ENCODE data around the gene TOM1L2. TPM values are rescaled to one million over a fixed set of nuclear protein-coding genes. Genes with fewer than 3 reads are reported as not detected.
A peak's percentile ranks its signal among the peaks of the same experiment; 100 is the strongest.

The TOM1L2 gene
- total and polyA plus RNA-seq, 12 donors, result 46.4 to 331 (median 273) TPM

- Histone ChIP-seq H3K4me1 (peaks cover 19 to 91% (median 60%) of the 10 kb centered on the region in 9 donors), H3K27me3 (no peaks in the 10 kb centered on the region), H3K27ac (peak overlapping the region in 6 of 10 donors; percentile 61 to 76 (median 68)), H3K4me3 (peak overlapping the region in 4 of 10 donors; percentile 31 to 45 (median 36)), H3K9me3 (no peaks in the 10 kb centered on the region), H3K36me3 (peaks cover 0 to 67% (median 8%) of the 10 kb centered on the region in 9 donors)
- ATAC-seq, result no peak
- intact Hi-C loops (cut with DNase I), result loop anchor here in 9 of 10 donors (5.0 to 10.0 kb wide), 4 partner anchors 51 to 224 kb away; partner anchors contain the start of genes ATPAF2 (in 5 of the 9), GID4 (in 5 of the 9) and RAI1 (in 2 of the 9)
- WGBS, 2 donors, result 80 to 81% methylated on average over 27 of the region's 27 CpGs
- TF ChIP-seq CTCF (IDR thresholded peaks at IDR 0.05), result no peak
- no peak for DNase-seq
These were observed 161.3 kb downstream of the TOM1L2 start for GRCh38 chr17:17810895-17811248.

- no peaks in the 10 kb centered on the region for H3K9me3 ChIP-seq
These were observed 161.9 kb downstream of the TOM1L2 start for GRCh38 chr17:17810084-17810894.

GRCh38 chr17:17809531-17810083 is 162.6 kb downstream of the TOM1L2 start:
- ATAC-seq (no peak), DNase-seq (no peak)
- no peaks in the 10 kb centered on the region for H3K27me3 ChIP-seq
- H3K36me3 ChIP-seq, result peaks cover 0 to 61% (median 8%) of the 10 kb centered on the region in 9 donors
- peak overlapping the region; percentile 35 to 76 (median 65) for H3K27ac ChIP-seq
- TF ChIP-seq CTCF (IDR thresholded peaks at IDR 0.05), result no peak
- peaks cover 23 to 91% (median 54%) of the 10 kb centered on the region in 9 donors for H3K4me1 ChIP-seq
- H3K4me3 ChIP-seq, result peak overlapping the region in 8 of 10 donors; percentile 7 to 45 (median 32)
- intact Hi-C loops (cut with DNase I), result loop anchor here in 9 of 10 donors (5.0 to 10.0 kb wide), 4 partner anchors 53 to 225 kb away; partner anchors contain the start of genes ATPAF2 (in 5 of the 9), GID4 (in 5 of the 9) and RAI1 (in 2 of the 9)
- WGBS, 2 donors, result 72 to 75% methylated on average over 40 to 52 of the region's 52 CpGs
- no peaks in the 10 kb centered on the region for H3K9me3 ChIP-seq

More at GRCh38 chr17:17810084-17810894, 161.9 kb downstream of the TOM1L2 start:
- Histone ChIP-seq H3K36me3 (peaks cover 0 to 62% (median 8%) of the 10 kb centered on the region in 9 donors), H3K4me3 (peak overlapping the region in 8 of 10 donors; percentile 7 to 45 (median 32)), H3K27me3 (no peaks in the 10 kb centered on the region), H3K27ac (peak overlapping the region; percentile 35 to 76 (median 65)), H3K4me1 (peaks cover 21 to 91% (median 58%) of the 10 kb centered on the region in 9 donors)
- 53 to 63% methylated on average over 62 to 68 of the region's 68 CpGs for WGBS, 2 donors
- DNase-seq (peak; percentile 56 to 61), ATAC-seq (peak; percentile 1 to 60 (median 34))
- no peak for TF ChIP-seq CTCF (IDR thresholded peaks at IDR 0.05)
- intact Hi-C loops (cut with DNase I), result loop anchor here in 9 of 10 donors (5.0 to 10.0 kb wide), 4 partner anchors 52 to 225 kb away; partner anchors contain the start of genes ATPAF2 (in 5 of the 9), GID4 (in 5 of the 9) and RAI1 (in 2 of the 9)

Measured in heart right ventricle (tissue), 16 donors.